ENCODE data around the gene THSD4. TPM values are rescaled to one million over a fixed set of nuclear protein-coding genes. Genes with fewer than 3 reads are reported as not detected.

The THSD4 gene
- total RNA-seq, 4 donors from 2014 or later, result 16.6 to 25.3 (median 24.1) TPM

DNA sequence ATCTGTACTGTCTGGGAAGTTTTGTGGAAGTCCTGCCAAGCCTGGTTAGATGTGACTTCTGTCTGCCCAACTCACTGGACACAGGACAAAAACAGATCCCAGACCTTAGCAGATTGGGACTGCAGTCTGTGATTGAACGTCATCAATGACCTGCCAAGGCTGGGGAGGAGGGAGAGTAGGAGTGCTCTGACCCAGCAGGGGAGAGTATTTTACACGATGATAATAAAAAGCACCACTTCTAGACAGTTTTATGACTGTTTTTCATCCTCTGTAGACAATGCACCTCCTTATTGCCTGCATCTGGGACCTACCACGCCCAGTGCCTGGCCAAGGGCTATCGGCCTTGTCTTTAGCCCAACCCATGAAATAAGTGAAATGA lies 592.8 kb downstream of the THSD4 start:
- peak overlapping the region; percentile 67 for H3K27ac ChIP-seq
- H3K9me3 ChIP-seq, result no peaks in the 10 kb centered on the region
- no peak for TF ChIP-seq EP300 (IDR thresholded peaks at IDR 0.05)
- WGBS, result 53% methylated on average over 4 of the region's 4 CpGs
- H3K4me3 ChIP-seq, result no peak overlapping the region
- no peak for DNase-seq (ENCODE audit: low spot score in 2 of 2)
- no peaks in the 10 kb centered on the region for H3K27me3 ChIP-seq
- H3K36me3 ChIP-seq, result no peaks in the 10 kb centered on the region
- H3K4me1 ChIP-seq, result peaks cover 31% of the 10 kb centered on the region

DNA sequence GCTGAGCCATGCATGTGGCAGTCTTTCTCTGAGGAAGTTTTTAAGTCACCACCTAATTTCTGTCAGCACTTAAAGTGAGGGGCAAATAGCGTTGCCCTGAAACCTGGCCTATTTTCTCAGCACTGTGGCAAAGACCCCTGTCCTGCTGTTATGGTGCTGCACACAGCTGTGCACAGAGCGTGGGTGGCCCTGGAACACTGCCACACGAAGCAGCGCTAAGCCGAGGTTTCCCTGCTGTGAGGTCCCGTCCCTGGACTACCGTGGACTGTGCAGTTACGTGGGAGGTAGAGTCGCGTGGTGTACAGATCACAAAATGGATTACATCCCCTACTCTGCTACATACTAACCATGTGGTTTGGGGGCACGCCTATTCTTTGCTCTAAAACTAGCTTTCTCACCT lies 593.5 kb downstream of the THSD4 start:
- no peak overlapping the region for H3K4me3 ChIP-seq
- 71% methylated on average over 11 of the region's 11 CpGs for WGBS
- TF ChIP-seq EP300 (IDR thresholded peaks at IDR 0.05) (no peak), POLR2AphosphoS5 (IDR thresholded peaks at IDR 0.05) (no peak), POLR2A (IDR thresholded peaks at IDR 0.05) (no peak)
- TF ChIP-seq, protein P1, sequence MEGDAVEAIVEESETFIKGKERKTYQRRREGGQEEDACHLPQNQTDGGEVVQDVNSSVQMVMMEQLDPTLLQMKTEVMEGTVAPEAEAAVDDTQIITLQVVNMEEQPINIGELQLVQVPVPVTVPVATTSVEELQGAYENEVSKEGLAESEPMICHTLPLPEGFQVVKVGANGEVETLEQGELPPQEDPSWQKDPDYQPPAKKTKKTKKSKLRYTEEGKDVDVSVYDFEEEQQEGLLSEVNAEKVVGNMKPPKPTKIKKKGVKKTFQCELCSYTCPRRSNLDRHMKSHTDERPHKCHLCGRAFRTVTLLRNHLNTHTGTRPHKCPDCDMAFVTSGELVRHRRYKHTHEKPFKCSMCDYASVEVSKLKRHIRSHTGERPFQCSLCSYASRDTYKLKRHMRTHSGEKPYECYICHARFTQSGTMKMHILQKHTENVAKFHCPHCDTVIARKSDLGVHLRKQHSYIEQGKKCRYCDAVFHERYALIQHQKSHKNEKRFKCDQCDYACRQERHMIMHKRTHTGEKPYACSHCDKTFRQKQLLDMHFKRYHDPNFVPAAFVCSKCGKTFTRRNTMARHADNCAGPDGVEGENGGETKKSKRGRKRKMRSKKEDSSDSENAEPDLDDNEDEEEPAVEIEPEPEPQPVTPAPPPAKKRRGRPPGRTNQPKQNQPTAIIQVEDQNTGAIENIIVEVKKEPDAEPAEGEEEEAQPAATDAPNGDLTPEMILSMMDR (IDR thresholded peaks at IDR 0.05), result no peak
- no peak for DNase-seq (ENCODE audit: low spot score in 2 of 2)
- no peaks in the 10 kb centered on the region for H3K9me3 ChIP-seq
- H3K27ac ChIP-seq, result no peak overlapping the region
- no peaks in the 10 kb centered on the region for H3K27me3 ChIP-seq
- no peaks in the 10 kb centered on the region for H3K36me3 ChIP-seq
- H3K4me1 ChIP-seq, result peaks cover 35% of the 10 kb centered on the region

DNA sequence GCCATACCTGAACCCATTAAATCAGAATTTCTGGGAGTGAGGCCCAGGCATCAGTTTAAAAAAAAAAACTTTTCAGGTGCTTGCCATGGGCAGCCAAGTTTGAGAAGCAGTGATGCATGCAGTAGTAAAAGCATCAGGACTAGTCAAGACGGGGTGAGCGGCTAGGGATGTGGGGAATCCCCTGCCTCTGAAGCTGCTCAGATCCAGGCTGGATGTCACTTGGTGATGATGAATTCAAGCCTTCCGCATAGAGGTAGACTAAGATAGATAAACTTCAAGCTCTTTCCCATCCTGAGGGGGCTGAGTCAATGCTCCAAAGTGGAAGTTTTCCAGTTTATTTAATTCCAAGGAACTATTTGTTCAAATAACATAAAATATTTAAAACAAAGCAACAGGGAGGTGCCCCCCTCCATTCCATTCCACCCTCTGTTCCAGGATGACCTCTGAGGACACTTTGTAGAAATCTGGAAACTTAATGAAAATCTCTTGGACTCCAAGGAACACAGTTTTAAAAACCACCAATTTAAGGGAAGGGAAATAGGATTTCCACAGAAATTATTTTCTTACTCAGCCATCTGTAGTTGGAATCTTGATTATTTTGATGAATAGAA lies 594.6 kb downstream of the THSD4 start:
- Histone ChIP-seq H3K27me3 (no peaks in the 10 kb centered on the region), H3K9me3 (no peaks in the 10 kb centered on the region), H3K27ac (no peak overlapping the region), H3K36me3 (no peaks in the 10 kb centered on the region), H3K4me1 (peaks cover 33% of the 10 kb centered on the region), H3K4me3 (no peak overlapping the region)
- 76% methylated on average over 3 of the region's 3 CpGs for WGBS
- TF ChIP-seq POLR2AphosphoS5 (IDR thresholded peaks at IDR 0.05), result no peak
- no peak for TF ChIP-seq POLR2A (IDR thresholded peaks at IDR 0.05)
- TF ChIP-seq, protein P1 (IDR thresholded peaks at IDR 0.05), result no peak
- no peak for TF ChIP-seq EP300 (IDR thresholded peaks at IDR 0.05)
- DNase-seq (ENCODE audit: low spot score in 2 of 2), result no peak

DNA sequence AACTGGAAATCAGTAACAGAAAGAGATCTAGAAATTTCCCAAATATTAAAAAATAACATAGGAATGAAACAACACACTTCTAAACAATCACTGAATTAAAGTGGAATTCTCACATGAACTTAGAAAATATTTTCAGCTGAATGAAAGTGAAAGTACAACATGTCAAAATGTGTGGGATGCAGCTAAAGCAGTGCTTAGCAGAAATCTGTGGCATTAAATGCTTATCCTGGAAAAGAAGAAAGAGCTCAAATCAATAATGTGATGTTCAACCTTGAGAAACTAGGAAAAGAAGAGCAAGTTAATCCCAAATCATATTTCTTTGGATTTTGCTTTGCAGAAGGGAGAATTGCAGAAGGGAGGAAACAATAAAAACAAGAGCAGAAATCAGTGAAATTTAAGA lies 596.9 kb downstream of the THSD4 start:
- H3K4me3 ChIP-seq, result no peak overlapping the region
- H3K27ac ChIP-seq, result no peak overlapping the region
- H3K9me3 ChIP-seq, result no peaks in the 10 kb centered on the region
- no peaks in the 10 kb centered on the region for H3K27me3 ChIP-seq
- peaks cover 32% of the 10 kb centered on the region for H3K4me1 ChIP-seq
- H3K36me3 ChIP-seq, result no peaks in the 10 kb centered on the region
- no peak for DNase-seq (ENCODE audit: low spot score in 2 of 2)
- TF ChIP-seq POLR2AphosphoS5 (IDR thresholded peaks at IDR 0.05) (no peak), POLR2A (IDR thresholded peaks at IDR 0.05) (no peak), EP300 (IDR thresholded peaks at IDR 0.05) (no peak)
- TF ChIP-seq, protein P1 (IDR thresholded peaks at IDR 0.05), result no peak

DNA sequence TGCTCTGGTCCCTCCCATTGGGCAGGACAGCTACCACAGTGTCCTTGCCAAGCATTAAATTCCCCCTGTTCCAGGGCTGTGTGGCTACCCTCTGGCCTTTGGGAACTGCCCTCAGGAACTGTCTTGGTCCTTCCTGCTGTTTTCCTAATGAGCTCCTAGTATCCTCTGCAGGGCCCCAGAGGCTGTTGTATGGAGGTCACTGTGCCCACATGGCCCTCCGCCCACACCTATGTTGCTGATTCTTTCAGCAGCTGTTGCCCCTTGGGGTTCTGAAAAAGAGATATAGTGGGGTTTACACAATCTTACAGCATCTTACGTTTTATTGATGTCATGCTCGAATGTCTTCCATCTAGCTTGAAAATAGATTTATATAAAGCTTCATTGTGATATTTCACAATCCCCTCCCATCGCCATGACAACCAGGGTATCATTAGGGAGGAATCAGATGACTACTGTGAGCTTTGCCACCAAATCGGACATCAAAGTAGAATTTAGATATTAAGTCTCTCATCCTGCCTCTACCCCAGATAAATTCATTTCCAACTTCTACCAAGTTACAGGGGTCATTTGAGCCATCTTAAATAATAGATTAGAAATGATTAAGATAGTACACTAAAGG lies 598.0 kb downstream of the THSD4 start:
- WGBS, result 75% methylated on average over 5 of the region's 5 CpGs
- no peak overlapping the region for H3K4me3 ChIP-seq
- TF ChIP-seq POLR2AphosphoS5 (IDR thresholded peaks at IDR 0.05), result no peak
- TF ChIP-seq, protein P1 (IDR thresholded peaks at IDR 0.05), result no peak
- TF ChIP-seq EP300 (IDR thresholded peaks at IDR 0.05), result no peak
- no peak for TF ChIP-seq POLR2A (IDR thresholded peaks at IDR 0.05)
- no peak overlapping the region for H3K27ac ChIP-seq
- no peaks in the 10 kb centered on the region for H3K9me3 ChIP-seq
- H3K4me1 ChIP-seq, result peaks cover 21% of the 10 kb centered on the region
- no peak for DNase-seq (ENCODE audit: low spot score in 2 of 2)
- no peaks in the 10 kb centered on the region for H3K36me3 ChIP-seq
- no peaks in the 10 kb centered on the region for H3K27me3 ChIP-seq

Data from suprapubic skin (tissue), 4 donors.